WTC11 (cell line): ENCODE data around the gene ICAM1. TPM values are rescaled to one million over a fixed set of nuclear protein-coding genes. Genes with fewer than 3 reads are reported as not detected.

ENCODE experiments used
- ATAC-seq: fragments of 200-7000 bp; cut with Tn5 transposase; 2 replicates; pipeline ENCODE4 v1.10.0; 2021; ENCODE audit warnings: mild to moderate bottlenecking, moderate library complexity
- CTCF ChIA-PET: fragments of 300-600 bp; sonication (Branson Sonifier 250); formaldehyde crosslinking; loops from one replicate; lab custom pipeline; 2021; ENCODE audit warnings: antibody characterized with exemption; lab: Charles Lee
- POLR2A ChIA-PET: fragments of 350-600 bp; sonication (Branson Sonifier 250); formaldehyde crosslinking; loops from one replicate; lab custom pipeline; 2021; ENCODE audit warnings: antibody characterized with exemption; lab: Charles Lee
- DNase-seq: peaks from one replicate; pipeline ENCODE4 v3.0.0; 2021; ENCODE audit warnings: low spot score
- H3K27ac Mint-ChIP-seq: 2 replicates; pipeline ENCODE4 v1.8.0; 2021; ENCODE audit warnings: mixed read lengths
- H3K27me3 Mint-ChIP-seq: 2 replicates; pipeline ENCODE4 v1.8.0; 2021; ENCODE audit warnings: low read depth, mild to moderate bottlenecking, moderate library complexity, mixed read lengths
- H3K36me3 Mint-ChIP-seq: 2 replicates; pipeline ENCODE4 v1.8.0; 2021; ENCODE audit warnings: mixed read lengths
- H3K4me1 Mint-ChIP-seq: 2 replicates; pipeline ENCODE4 v1.8.0; 2022; ENCODE audit warnings: mixed read lengths
- H3K4me3 Mint-ChIP-seq: 2 replicates; pipeline ENCODE4 v1.8.0; 2021; ENCODE audit warnings: mild to moderate bottlenecking, moderate library complexity, mixed read lengths
- H3K9me3 Mint-ChIP-seq: 2 replicates; pipeline ENCODE4 v1.8.0; 2021; ENCODE audit warnings: mixed read lengths
- ARID4B ChIP-seq: sonication (generic); formaldehyde crosslinking; IDR thresholded peaks from 2 replicates; pipeline ENCODE4 v1.8.0; 2023; ENCODE audit warnings: missing genetic modification reagents, mild to moderate bottlenecking, borderline replicate concordance
- ATF1 ChIP-seq: sonication (generic); formaldehyde crosslinking; IDR thresholded peaks from 2 replicates; pipeline ENCODE4 v1.8.1; 2023; ENCODE audit warnings: mild to moderate bottlenecking, moderate library complexity, missing genetic modification reagents
- ATF2 ChIP-seq: sonication (generic); formaldehyde crosslinking; IDR thresholded peaks from 2 replicates; pipeline ENCODE4 v1.8.1; 2022; ENCODE audit warnings: low read depth, missing genetic modification reagents, borderline replicate concordance
- GABPB1 ChIP-seq: sonication (generic); formaldehyde crosslinking; IDR thresholded peaks from 2 replicates; pipeline ENCODE4 v1.8.1; 2023; ENCODE audit warnings: mild to moderate bottlenecking, missing genetic modification reagents
- SMAD4 ChIP-seq: sonication (generic); formaldehyde crosslinking; IDR thresholded peaks from 2 replicates; pipeline ENCODE4 v1.8.0; 2022; ENCODE audit warnings: mild to moderate bottlenecking, missing genetic modification reagents
- TEAD1 ChIP-seq: sonication (generic); formaldehyde crosslinking; IDR thresholded peaks from 2 replicates; pipeline ENCODE4 v1.8.0; 2022; ENCODE audit warnings: mild to moderate bottlenecking, missing genetic modification reagents
- ZBTB21 ChIP-seq: sonication (generic); formaldehyde crosslinking; IDR thresholded peaks from 2 replicates; pipeline ENCODE4 v1.8.1; 2023; ENCODE audit warnings: mild to moderate bottlenecking, missing genetic modification reagents, borderline replicate concordance
- ZNF263 ChIP-seq: sonication (generic); formaldehyde crosslinking; IDR thresholded peaks from 2 replicates; pipeline ENCODE4 v1.8.1; 2022; ENCODE audit warnings: low read depth, mild to moderate bottlenecking, moderate library complexity, missing genetic modification reagents
- ZNF532 ChIP-seq: fragments of 250-450 bp; sonication (Bioruptor Pico); IDR thresholded peaks from 2 replicates; pipeline ENCODE4 v1.9.0; 2021; ENCODE audit warnings: mild to moderate bottlenecking, borderline replicate concordance
- ZSCAN18 ChIP-seq: fragments of 250-450 bp; sonication (Bioruptor Pico); IDR thresholded peaks from 2 replicates; pipeline ENCODE4 v2.1.2; 2022; ENCODE audit warnings: mild to moderate bottlenecking, moderate library complexity
- total RNA-seq: library from RNA; stranded (reverse); gene quantifications from 3 replicates; pipeline ENCODE4 v1.2.3, GENCODE V29; 2021

Gene ICAM1
- total RNA-seq, 1 experiment from 2014 or later, result 3.8 TPM

GRCh38 chr19:10243606-10244005 lies 27.3 kb upstream of the ICAM1 start (continued):
- TF ChIP-seq ZBTB21, result no peak

GRCh38 chr19:10245189-10245939 lies 25.6 kb upstream of the ICAM1 start:
- ATAC-seq (no peak), DNase-seq (no peak)
- no peak overlapping the region for H3K4me3 Mint-ChIP-seq
- no peaks in the 10 kb centered on the region for H3K4me1 Mint-ChIP-seq
- CTCF ChIA-PET, result interaction anchor here (1.1 to 1.6 kb wide), 3 partner anchors 14 to 171 kb away, joined by 3 to 7 read pairs (median 4); no protein-coding TSS in a partner anchor
- H3K36me3 Mint-ChIP-seq, result no peaks in the 10 kb centered on the region
- TF ChIP-seq ZNF263 (CRISPR knock-in tag) (no peak), ATF1 (CRISPR knock-in tag) (no peak), ZNF532 (no peak)
- POLR2A ChIA-PET, result interaction anchor here (0.6 kb wide), 1 partner anchor 102 kb away, joined by 3 read pairs; no protein-coding TSS in a partner anchor
- peak overlapping the region; percentile 41 for H3K27ac Mint-ChIP-seq
- H3K9me3 Mint-ChIP-seq, result no peaks in the 10 kb centered on the region
- H3K27me3 Mint-ChIP-seq, result no peaks in the 10 kb centered on the region

- no peaks in the 10 kb centered on the region for H3K36me3 Mint-ChIP-seq
- POLR2A ChIA-PET, result no interaction called here
- H3K4me1 Mint-ChIP-seq, result no peaks in the 10 kb centered on the region
- TF ChIP-seq ZSCAN18 (CRISPR knock-in tag), result no peak
- TF ChIP-seq SMAD4 (CRISPR knock-in tag), result no peak
- TF ChIP-seq TEAD1 (CRISPR knock-in tag), result no peak
- TF ChIP-seq ZNF532, result no peak
- TF ChIP-seq GABPB1 (CRISPR knock-in tag), result no peak
- TF ChIP-seq ATF2 (CRISPR knock-in tag), result no peak
- TF ChIP-seq ARID4B (CRISPR knock-in tag), result no peak
- TF ChIP-seq, all 79 proteins: peak for 0
- DNase-seq, result no peak
- ATAC-seq, result no peak
- Mint-ChIP-seq H3K4me3 (no peak overlapping the region), H3K27ac (no peak overlapping the region), H3K27me3 (no peaks in the 10 kb centered on the region), H3K9me3 (no peaks in the 10 kb centered on the region)
- CTCF ChIA-PET, result no interaction called here
Observed at GRCh38 chr19:10246511-10246910, 24.4 kb upstream of the ICAM1 start.
